Skin of body (tissue), 2 donors: Measurements from ENCODE around the gene MVP. TPM values are rescaled to one million over a fixed set of nuclear protein-coding genes. Genes with fewer than 3 reads are reported as not detected.
A peak's percentile ranks its signal among the peaks of the same experiment; 100 is the strongest.
"Not testable (repeated sequence)": the region's sequence is repeated elsewhere in the genome, so short reads cannot be mapped to it uniquely, and the experiment has no call there.

ENCODE experiments used
- DNase-seq: peaks from one replicate; lab custom pipeline; 2025; lab: John Stamatoyannopoulos, UW
- total RNA-seq: library from RNA; depleted of rRNA; stranded (reverse); fragments of >200 nt; gene quantifications from one replicate; pipeline ENCODE4 v1.2.3, GENCODE V29; 2014

MVP gene
- total RNA-seq, 1 donor from 2014 or later, result 24.9 TPM

DNA sequence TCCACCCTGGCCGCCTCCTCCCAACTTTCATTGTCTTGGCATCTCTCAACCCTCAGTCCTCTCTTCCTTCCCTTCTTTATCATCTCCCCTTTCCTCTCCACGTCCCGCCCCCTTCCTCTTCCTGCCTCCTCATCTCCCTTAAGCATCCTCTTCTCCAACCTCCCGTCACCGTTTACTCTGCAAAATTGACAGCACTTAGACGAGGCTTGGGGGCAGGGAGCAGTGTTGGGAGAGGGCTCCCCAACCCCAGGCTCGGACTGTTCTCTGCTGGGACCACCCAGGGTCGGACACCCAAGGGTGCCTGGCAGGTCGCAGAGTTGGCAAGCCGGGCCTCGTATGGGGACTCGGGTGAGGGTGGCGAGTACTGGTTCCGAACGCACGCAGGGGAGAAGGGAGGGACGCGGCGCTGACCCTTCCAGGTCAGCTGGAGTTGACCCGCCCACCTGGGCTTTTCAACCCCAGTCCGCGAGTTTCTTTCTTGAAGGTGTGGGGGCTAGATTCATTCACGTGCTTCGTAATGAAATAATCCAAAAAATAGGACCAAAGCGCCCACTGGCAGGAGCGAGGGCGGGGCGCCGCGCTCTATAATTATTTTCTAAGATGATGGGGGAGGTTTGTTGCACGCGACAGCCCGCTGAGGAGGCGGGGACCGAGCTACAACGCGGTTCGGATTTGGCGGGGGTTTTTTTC lies 5.1 kb upstream of the MVP start:
- no peak for DNase-seq

DNA sequence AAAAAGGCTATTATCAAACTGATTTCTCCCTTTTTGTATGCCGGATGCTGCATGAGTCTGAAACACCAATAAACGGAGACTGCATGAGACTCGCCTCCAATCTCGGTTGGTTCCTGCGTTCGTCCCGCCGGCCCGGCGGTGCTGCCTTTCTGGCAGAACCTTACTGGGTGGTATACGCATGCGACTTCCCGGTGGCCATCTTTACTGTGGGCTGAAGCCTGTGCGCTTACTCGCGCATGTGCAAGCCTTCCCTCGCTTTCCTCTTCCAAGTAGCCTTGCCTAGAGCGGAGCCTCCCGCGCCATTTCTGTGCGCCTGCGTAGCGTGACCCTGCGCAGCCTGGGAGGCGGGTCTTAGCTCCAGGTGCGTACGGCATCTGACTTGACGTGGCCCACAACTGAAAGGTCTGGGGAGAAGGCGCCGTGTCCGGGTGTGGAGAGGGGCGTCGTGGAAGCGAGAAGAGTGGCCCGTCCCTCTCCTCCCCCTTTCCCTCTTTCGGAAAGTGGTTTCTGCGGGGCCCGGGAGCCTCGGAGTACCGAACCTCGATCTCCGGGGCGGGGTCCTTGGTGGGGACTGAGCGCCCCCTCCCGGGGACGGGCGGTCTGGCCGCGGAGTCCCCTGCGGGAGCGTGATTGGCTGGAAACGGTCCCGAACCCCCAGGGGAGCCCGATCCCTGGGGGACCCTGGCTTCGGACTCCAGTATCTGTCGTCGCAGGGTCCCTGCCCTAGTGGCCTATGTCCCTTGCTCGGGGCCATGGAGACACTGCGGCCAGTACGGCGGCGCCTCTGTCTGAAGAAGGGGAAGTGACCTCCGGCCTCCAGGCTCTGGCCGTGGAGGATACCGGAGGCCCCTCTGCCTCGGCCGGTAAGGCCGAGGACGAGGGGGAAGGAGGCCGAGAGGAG lies 4.2 kb upstream of the MVP start, which contains the start of gene PAGR1:
Gene PAGR1, plus strand, starts transcription at position 360 of the 901 bp plus-strand sequence. Its CDS starts 374 bp downstream, at position 734.
- DNase-seq, result peak; percentile 99

DNA sequence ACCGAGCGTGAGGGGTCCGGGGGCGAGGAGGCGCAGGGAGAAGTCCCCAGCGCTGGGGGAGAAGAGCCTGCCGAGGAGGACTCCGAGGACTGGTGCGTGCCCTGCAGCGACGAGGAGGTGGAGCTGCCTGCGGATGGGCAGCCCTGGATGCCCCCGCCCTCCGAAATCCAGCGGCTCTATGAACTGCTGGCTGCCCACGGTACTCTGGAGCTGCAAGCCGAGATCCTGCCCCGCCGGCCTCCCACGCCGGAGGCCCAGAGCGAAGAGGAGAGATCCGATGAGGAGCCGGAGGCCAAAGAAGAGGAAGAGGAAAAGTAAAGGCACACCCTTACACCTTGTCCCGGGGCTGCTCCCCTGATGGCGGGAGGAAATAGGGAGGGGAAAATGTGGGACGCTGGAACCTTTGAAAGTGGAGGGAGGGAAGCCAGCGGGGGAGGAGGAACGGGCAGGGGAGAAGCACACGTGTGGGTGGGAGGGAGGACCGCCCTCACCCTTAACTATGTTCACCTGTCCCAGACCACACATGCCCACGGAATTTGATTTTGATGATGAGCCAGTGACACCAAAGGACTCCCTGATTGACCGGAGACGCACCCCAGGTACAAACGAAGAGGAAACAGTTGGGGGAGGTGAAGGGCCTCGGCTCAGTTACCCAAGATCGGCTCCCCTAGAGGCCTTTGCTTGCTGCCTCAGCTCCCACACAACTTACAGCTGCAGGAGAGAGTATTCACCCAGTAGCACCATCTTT lies 3.4 kb upstream of the MVP start:
- DNase-seq, result no peak

DNA sequence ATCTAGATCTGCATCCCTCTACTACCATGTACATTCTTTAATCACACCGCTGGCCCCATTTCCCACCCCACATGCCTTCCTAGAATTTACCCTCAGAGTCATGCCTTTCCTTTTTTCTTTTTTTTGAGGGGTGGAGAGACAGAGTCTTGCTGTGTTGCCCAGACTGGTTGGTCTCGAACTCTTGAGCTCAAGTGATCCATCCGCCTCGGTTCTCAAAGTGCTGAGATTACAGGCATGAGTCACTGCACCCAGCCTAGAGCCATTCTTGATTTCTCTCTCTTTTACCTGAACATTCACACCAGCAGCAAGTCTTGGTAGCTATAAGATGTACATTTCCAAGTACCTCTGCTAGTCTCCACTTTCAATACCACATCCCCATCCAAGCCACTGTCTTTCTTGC lies 2.2 kb upstream of the MVP start:
- DNase-seq, result no peak

GRCh38 chr16:29819506-29819905 lies 756 bp upstream of the MVP start:
- no peak for DNase-seq

- no peak for DNase-seq
These were observed 724 bp downstream of the MVP start for GRCh38 chr16:29820730-29821642.

DNA sequence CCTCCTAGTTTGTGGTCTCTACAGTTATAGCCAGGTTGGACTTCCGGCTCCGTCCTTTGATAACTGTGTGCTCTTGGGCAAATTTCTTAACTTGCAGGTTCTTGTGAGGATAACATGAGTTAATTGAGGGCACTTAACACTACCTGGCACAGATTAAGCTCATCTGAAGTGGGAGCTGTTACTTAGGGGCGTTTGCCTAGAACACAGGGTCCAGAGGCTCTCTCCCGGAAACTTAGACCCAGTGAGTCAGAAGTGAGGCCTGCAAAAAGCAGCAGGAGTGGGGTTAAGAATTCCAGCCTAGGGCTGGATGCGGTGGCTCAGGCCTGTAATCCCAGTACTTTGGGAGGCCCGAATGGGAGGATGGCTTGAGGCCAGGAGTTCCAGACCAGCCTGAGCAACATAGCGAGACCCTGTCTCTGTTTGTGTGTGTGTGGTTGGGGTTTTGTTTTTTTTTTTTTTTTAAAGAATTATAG lies 1.4 kb downstream of the MVP start:
- no peak for DNase-seq

DNA sequence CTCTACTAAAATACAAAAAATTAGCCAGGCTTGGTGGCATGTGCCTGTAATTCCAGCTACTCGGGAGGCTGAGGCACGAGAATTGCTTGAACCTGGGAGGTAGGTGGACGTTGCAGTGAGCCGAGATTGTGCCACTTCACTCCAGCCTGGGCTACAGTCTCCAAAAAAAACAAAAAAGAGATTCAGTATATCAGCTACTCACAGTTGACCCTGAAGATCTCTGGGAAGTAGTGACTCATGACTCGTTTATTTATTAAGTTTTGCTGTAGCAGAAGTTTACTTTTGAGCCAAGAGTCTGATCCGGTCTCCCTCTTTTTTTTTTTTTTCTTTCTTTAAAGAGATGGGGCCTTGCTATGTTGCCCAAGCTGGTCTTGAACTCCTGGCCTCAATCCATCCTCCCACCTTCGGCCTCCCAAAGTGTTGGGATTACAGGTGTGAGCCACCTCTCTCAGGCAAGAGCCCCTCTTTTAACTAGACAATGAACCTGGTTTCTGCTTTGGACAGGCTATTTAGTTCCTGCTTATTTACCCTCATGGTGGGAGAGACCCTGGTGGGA lies 4.4 kb downstream of the MVP start:
- no peak for DNase-seq

- DNase-seq, result no peak
These were observed 5.1 kb downstream of the MVP start for GRCh38 chr16:29825145-29826044.

- no peak for DNase-seq
These were observed 6.1 kb downstream of the MVP start for GRCh38 chr16:29826342-29826695.

GRCh38 chr16:29830774-29831173 lies 10.5 kb downstream of the MVP start:
- DNase-seq, result no peak

DNA sequence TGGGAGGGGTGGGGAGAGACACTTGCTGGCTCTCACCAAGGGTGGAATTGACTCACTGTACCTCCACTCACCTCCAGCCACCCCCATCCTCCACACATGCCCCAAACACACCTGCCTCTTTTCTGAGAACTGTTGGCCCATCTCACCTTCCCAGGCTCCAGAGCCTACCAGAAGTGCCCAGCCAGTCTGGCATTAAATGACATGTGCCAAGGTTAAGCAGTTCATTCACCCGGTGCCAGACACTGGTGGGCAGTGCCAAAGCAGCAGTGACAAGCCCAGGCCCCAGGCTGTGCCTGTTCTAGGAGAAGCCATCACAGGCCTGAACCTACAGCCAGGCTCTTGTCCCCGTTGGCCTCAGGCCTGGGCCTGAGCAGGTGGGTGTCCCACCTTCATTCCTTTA lies 11.2 kb downstream of the MVP start:
- DNase-seq, result no peak

DNA sequence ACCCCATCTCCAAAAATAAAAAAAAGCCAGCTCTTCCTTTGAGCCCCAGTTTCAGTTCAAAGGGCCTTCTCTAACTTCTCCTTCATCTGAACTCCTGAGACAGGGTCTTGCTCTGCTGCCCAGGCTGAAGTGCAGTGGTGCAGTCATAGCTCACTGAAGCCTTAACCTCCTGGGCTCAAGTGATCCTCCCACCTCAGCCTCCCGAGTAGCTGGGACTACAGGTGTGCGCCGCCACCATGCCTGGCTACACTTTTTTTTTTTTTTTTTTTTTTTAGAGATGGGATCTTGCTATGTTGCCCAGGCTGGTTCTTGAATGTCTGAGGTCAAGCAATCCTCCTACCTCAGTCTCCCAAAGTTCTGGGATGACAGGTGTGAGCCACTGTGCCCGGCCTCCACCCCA lies 13.0 kb downstream of the MVP start:
- DNase-seq, result not testable (repeated sequence)

DNA sequence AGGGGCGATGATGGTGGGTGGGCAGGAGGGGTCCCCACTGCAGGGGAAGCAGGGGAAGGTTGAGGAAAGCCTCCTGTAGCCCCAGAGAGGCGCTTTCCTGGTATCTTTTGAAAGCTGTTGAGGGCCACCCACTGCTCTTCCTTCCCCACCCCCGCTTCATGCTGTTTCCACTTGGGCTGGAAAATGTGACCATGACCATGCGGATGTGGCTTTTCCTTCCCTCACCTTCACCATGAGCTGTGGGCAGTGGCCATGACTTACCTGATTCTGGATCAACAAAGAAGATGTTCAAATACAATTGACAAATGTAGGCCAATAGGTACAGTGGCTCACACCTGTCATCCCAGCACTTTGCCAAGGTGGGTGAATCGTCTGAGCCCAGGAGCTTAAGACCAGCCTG lies 13.8 kb downstream of the MVP start:
- DNase-seq, result no peak

- DNase-seq, result no peak
These were observed 15.7 kb downstream of the MVP start for GRCh38 chr16:29835926-29836325.

DNA sequence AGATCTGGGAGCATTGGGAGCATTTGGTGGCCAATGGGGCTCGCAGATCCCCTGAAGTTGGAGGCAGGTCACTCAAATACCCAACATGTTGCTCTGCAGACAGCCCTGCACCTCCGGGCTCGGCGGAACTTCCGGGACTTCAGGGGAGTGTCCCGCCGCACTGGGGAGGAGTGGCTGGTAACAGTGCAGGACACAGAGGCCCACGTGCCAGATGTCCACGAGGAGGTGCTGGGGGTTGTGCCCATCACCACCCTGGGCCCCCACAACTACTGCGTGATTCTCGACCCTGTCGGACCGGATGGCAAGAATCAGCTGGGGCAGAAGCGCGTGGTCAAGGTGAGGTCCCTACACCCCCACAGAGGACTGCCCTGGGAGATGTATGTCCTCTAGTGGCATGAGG lies 16.4 kb downstream of the MVP start:
- no peak for DNase-seq

DNA sequence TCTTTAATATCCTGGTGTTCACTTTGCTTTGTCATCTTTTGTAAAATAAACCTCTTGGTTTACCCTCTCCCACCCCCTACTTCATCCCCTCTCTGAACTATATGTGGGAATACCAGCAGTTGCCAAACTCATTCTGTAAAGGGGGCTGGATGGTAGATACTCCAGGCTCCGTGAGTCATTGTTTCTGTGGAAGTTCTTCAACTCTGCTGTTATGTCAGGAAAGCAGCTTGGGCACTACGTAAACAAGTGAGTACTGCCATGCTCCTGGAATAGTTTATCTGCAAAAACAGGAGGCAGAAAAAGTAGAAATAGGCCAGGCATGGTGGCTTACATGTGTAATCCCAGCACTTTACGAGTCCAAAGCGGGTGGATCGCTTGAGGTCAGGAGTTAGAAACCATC lies 17.6 kb downstream of the MVP start:
- no peak for DNase-seq

DNA sequence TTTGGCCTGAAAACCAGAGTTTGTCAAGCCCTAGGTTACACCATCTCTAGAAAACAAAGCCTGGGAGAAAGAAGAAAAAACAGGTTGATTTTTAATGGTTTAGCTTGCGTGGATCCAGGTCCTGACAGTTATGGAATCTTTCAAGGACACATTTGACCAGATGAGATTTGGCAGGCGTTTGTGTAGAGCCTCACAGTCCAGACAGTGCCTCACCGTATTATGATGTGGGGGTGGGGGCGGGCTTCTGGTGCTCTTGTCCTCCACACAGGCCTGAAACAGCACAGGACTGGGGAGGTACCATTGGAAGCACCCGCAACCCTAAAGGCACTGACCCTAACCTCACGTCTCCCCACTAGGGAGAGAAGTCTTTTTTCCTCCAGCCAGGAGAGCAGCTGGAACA lies 19.6 kb downstream of the MVP start:
- DNase-seq, result no peak

- no peak for DNase-seq
These were observed 20.0 kb downstream of the MVP start for GRCh38 chr16:29840240-29840639.

DNA sequence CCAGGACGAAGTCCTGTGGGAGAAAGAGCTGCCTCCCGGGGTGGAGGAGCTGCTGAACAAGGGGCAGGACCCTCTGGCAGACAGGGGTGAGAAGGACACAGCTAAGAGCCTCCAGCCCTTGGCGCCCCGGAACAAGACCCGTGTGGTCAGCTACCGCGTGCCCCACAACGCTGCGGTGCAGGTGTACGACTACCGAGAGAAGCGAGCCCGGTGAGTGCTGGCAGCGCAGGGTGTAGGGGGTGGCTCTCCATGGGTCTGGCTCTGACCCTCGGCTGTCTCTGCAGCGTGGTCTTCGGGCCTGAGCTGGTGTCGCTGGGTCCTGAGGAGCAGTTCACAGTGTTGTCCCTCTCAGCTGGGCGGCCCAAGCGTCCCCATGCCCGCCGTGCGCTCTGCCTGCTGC lies 21.4 kb downstream of the MVP start:
- no peak for DNase-seq
